ENCODE results near the gene SORCS2.

The SORCS2 gene

DNA sequence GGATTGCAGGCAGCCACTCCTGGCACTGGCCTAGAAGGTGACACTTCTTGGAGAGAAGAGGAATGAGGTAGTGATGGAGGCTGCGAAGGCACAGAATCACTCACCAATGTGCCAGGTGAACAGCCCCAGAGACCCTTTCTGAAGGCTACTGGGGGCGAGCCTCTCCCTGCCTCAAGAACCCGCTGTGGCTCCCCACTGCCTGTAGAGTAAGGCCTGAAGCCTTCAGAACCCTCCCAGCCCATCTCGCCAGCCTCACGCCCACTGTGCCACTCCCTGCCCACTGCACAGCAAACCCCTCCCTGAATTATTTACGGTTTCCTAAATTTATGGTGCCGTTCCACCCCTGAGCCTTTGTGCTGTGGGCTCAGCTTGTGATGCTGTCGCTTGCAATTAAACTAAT is 24.2 kb upstream of the SORCS2 start:
- H3K9ac ChIP-seq (ENCODE audit: low read length), result no peak overlapping the region
- no peak overlapping the region for H2BK15ac ChIP-seq (ENCODE audit: low read depth, poor library complexity, severe bottlenecking)
- H2AK5ac ChIP-seq (ENCODE audit: low read length, severe bottlenecking), result no peak overlapping the region
- no peak overlapping the region for H2BK12ac ChIP-seq (ENCODE audit: low read length in 2 of 2)
- DNase-seq, result no peak
- no peaks in the 10 kb centered on the region for H3K79me1 ChIP-seq (replicated peaks; ENCODE audit: low read length, poor library complexity, severe bottlenecking)
- no peak overlapping the region for H3K23ac ChIP-seq (ENCODE audit: low read length in 2 of 2)
- H3K4me3 ChIP-seq (ENCODE audit: insufficient read depth in 1 of 2, low read depth in 1 of 2, low read length in 2 of 2), result no peak overlapping the region
- H2BK5ac ChIP-seq (ENCODE audit: low read depth, low read length, poor library complexity, severe bottlenecking), result no peak overlapping the region
- no peak overlapping the region for H3K27ac ChIP-seq (ENCODE audit: low read length, poor library complexity, severe bottlenecking)
- no peaks in the 10 kb centered on the region for H3K36me3 ChIP-seq (ENCODE audit: control insufficient read depth in 1 of 2, insufficient read depth in 2 of 2, low read depth in 1 of 2, low read length in 2 of 2)
- no peak overlapping the region for H2BK120ac ChIP-seq (ENCODE audit: low read depth, low read length)
- no peak overlapping the region for H4K91ac ChIP-seq (ENCODE audit: low read length)
- no peak overlapping the region for H4K8ac ChIP-seq (ENCODE audit: low read length)
- no peaks in the 10 kb centered on the region for H3K9me3 ChIP-seq (ENCODE audit: control insufficient read depth, low read length)
- 88% methylated on average over 8 of the region's 8 CpGs for WGBS
- peaks cover 37 to 48% of the 10 kb centered on the region in 2 experiments for H3K27me3 ChIP-seq (ENCODE audit: control insufficient read depth in 1 of 2, insufficient read depth in 1 of 2, low read length in 2 of 2)
- H3K4ac ChIP-seq (ENCODE audit: low read depth in 1 of 2, low read length in 2 of 2), result no peak overlapping the region
- H3K4me1 ChIP-seq (ENCODE audit: control insufficient read depth, insufficient read depth, low read depth, low read length), result no peaks in the 10 kb centered on the region
- H3K18ac ChIP-seq (ENCODE audit: low read depth in 1 of 2, low read length in 2 of 2), result no peak overlapping the region
- no peak overlapping the region for H2AFZ ChIP-seq (ENCODE audit: low read depth, low read length)
- no peak overlapping the region for H3K14ac ChIP-seq (ENCODE audit: low read length in 2 of 2)
- H3K4me2 ChIP-seq (ENCODE audit: low read length, poor library complexity, severe bottlenecking), result no peak overlapping the region

DNA sequence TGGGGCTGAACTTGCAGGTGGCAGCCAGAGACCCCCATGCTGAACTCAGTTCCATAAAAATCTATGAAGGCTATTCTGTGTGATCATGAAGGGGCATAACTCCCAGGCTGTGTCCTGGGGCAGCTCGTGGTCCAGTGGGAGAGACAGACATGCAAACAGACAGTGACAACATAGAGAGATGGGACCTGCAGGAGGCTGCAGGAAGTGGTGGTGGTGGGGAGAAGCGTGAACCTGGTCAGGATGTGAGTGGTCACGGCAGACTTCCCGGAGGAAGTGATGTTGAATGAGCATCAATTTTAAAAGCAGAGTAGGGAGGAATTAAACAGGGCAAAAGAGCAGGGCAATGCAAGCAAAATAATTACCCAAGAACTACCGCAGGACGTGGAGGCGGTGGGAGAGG is 23.2 kb upstream of the SORCS2 start:
- Histone ChIP-seq H2BK120ac (ENCODE audit: low read depth, low read length) (no peak overlapping the region), H3K9me3 (ENCODE audit: control insufficient read depth, low read length) (no peaks in the 10 kb centered on the region), H3K4me3 (ENCODE audit: insufficient read depth in 1 of 2, low read depth in 1 of 2, low read length in 2 of 2) (no peak overlapping the region), H3K36me3 (ENCODE audit: control insufficient read depth in 1 of 2, insufficient read depth in 2 of 2, low read depth in 1 of 2, low read length in 2 of 2) (no peaks in the 10 kb centered on the region), H3K9ac (ENCODE audit: low read length) (no peak overlapping the region), H3K27me3 (ENCODE audit: control insufficient read depth in 1 of 2, insufficient read depth in 1 of 2, low read length in 2 of 2) (peaks cover 34 to 49% of the 10 kb centered on the region in 2 experiments), H3K4ac (ENCODE audit: low read depth in 1 of 2, low read length in 2 of 2) (no peak overlapping the region), H4K8ac (ENCODE audit: low read length) (no peak overlapping the region), H3K4me1 (ENCODE audit: control insufficient read depth, insufficient read depth, low read depth, low read length) (no peaks in the 10 kb centered on the region), H3K27ac (ENCODE audit: low read length, poor library complexity, severe bottlenecking) (no peak overlapping the region), H2BK15ac (ENCODE audit: low read depth, poor library complexity, severe bottlenecking) (no peak overlapping the region), H3K18ac (ENCODE audit: low read depth in 1 of 2, low read length in 2 of 2) (no peak overlapping the region), H2BK5ac (ENCODE audit: low read depth, low read length, poor library complexity, severe bottlenecking) (no peak overlapping the region), H3K79me1 (replicated peaks; ENCODE audit: low read length, poor library complexity, severe bottlenecking) (no peaks in the 10 kb centered on the region), H2AFZ (ENCODE audit: low read depth, low read length) (no peak overlapping the region), H3K23ac (ENCODE audit: low read length in 2 of 2) (no peak overlapping the region), H2BK12ac (ENCODE audit: low read length in 2 of 2) (no peak overlapping the region), H4K91ac (ENCODE audit: low read length) (no peak overlapping the region), H3K14ac (ENCODE audit: low read length in 2 of 2) (no peak overlapping the region), H3K4me2 (ENCODE audit: low read length, poor library complexity, severe bottlenecking) (no peak overlapping the region), H2AK5ac (ENCODE audit: low read length, severe bottlenecking) (no peak overlapping the region)
- 89% methylated on average over 7 of the region's 7 CpGs for WGBS
- no peak for DNase-seq

DNA sequence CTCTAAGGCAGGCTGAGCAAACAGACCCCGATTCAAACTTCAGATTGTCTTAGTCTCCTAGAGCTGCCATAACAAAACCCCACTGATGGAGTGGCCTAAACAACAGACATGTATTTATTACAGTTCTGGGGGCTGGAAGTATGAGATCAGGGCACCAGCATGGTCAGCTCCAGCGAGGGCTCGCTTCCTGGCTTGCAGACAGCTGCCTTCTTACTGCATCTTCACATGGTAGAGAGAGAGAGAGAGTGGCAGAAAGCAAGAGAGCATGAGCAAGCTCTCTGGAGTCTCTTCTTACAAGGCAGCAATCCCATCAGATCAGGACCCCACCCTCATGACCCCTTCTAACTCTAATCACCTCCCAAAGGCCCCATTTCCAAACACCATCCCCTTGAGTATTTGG is 22.3 kb upstream of the SORCS2 start:
- Histone ChIP-seq H3K4me2 (ENCODE audit: low read length, poor library complexity, severe bottlenecking) (no peak overlapping the region), H3K4me1 (ENCODE audit: control insufficient read depth, insufficient read depth, low read depth, low read length) (no peaks in the 10 kb centered on the region), H3K14ac (ENCODE audit: low read length in 2 of 2) (no peak overlapping the region), H4K8ac (ENCODE audit: low read length) (no peak overlapping the region), H4K91ac (ENCODE audit: low read length) (no peak overlapping the region), H2AK5ac (ENCODE audit: low read length, severe bottlenecking) (no peak overlapping the region), H3K9me3 (ENCODE audit: control insufficient read depth, low read length) (no peaks in the 10 kb centered on the region), H3K27ac (ENCODE audit: low read length, poor library complexity, severe bottlenecking) (no peak overlapping the region), H2BK15ac (ENCODE audit: low read depth, poor library complexity, severe bottlenecking) (no peak overlapping the region), H3K9ac (ENCODE audit: low read length) (no peak overlapping the region), H3K27me3 (ENCODE audit: control insufficient read depth in 1 of 2, insufficient read depth in 1 of 2, low read length in 2 of 2) (peaks cover 28 to 51% of the 10 kb centered on the region in 2 experiments), H2AFZ (ENCODE audit: low read depth, low read length) (no peak overlapping the region), H2BK12ac (ENCODE audit: low read length in 2 of 2) (no peak overlapping the region), H3K18ac (ENCODE audit: low read depth in 1 of 2, low read length in 2 of 2) (no peak overlapping the region), H3K4ac (ENCODE audit: low read depth in 1 of 2, low read length in 2 of 2) (no peak overlapping the region), H3K36me3 (ENCODE audit: control insufficient read depth in 1 of 2, insufficient read depth in 2 of 2, low read depth in 1 of 2, low read length in 2 of 2) (no peaks in the 10 kb centered on the region), H3K23ac (ENCODE audit: low read length in 2 of 2) (no peak overlapping the region), H2BK120ac (ENCODE audit: low read depth, low read length) (no peak overlapping the region), H3K4me3 (ENCODE audit: insufficient read depth in 1 of 2, low read depth in 1 of 2, low read length in 2 of 2) (no peak overlapping the region), H3K79me1 (replicated peaks; ENCODE audit: low read length, poor library complexity, severe bottlenecking) (no peaks in the 10 kb centered on the region), H2BK5ac (ENCODE audit: low read depth, low read length, poor library complexity, severe bottlenecking) (no peak overlapping the region)
- no peak for DNase-seq
- 92% methylated on average over 1 of the region's 3 CpGs for WGBS

DNA sequence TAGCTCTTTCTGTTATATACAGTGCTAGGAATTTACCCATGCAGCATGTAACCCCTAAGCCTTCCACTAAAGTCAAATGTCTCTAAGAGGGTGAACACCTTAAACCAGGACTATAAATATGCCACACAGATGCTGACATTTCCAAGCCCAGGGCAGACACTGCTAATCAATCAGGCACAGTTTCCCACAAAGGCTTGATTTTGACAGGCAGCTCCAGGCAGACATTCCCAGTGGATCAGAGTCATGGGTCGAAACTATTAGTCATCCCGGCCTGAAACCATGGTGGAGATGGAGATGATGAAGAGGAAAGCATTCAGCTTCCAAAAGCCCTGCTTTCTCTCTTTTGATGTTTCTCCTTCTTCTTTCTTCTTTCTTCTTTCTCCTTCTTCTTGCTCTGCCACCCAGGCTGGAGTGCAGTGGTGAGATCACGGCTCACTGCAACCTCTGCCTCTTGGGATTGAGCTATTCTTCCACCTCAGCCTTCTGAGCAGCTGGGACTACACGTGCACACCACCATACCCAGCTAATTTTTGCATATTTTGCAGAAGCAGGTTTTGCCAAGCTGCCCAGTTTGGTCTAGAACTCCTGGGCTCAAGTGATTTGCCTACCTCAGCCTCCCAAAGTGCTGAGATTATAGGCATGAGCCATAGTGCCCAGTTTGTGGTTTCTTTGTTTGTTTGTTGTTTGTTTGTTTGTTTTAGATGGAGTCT is 21.0 kb upstream of the SORCS2 start:
- no peak overlapping the region for H3K4ac ChIP-seq (ENCODE audit: low read depth in 1 of 2, low read length in 2 of 2)
- H3K14ac ChIP-seq (ENCODE audit: low read length in 2 of 2), result no peak overlapping the region
- no peak overlapping the region for H3K4me2 ChIP-seq (ENCODE audit: low read length, poor library complexity, severe bottlenecking)
- no peak overlapping the region for H3K18ac ChIP-seq (ENCODE audit: low read depth in 1 of 2, low read length in 2 of 2)
- no peak overlapping the region for H4K91ac ChIP-seq (ENCODE audit: low read length)
- no peak overlapping the region for H3K4me3 ChIP-seq (ENCODE audit: insufficient read depth in 1 of 2, low read depth in 1 of 2, low read length in 2 of 2)
- no peaks in the 10 kb centered on the region for H3K36me3 ChIP-seq (ENCODE audit: control insufficient read depth in 1 of 2, insufficient read depth in 2 of 2, low read depth in 1 of 2, low read length in 2 of 2)
- no peak overlapping the region for H2BK12ac ChIP-seq (ENCODE audit: low read length in 2 of 2)
- no peak overlapping the region for H2AK5ac ChIP-seq (ENCODE audit: low read length, severe bottlenecking)
- H3K27me3 ChIP-seq (ENCODE audit: control insufficient read depth in 1 of 2, insufficient read depth in 1 of 2, low read length in 2 of 2), result peaks cover 28 to 51% of the 10 kb centered on the region in 2 experiments
- H3K9ac ChIP-seq (ENCODE audit: low read length), result no peak overlapping the region
- no peaks in the 10 kb centered on the region for H3K9me3 ChIP-seq (ENCODE audit: control insufficient read depth, low read length)
- no peaks in the 10 kb centered on the region for H3K79me1 ChIP-seq (replicated peaks; ENCODE audit: low read length, poor library complexity, severe bottlenecking)
- no peak overlapping the region for H2AFZ ChIP-seq (ENCODE audit: low read depth, low read length)
- no peak overlapping the region for H2BK5ac ChIP-seq (ENCODE audit: low read depth, low read length, poor library complexity, severe bottlenecking)
- no peak overlapping the region for H2BK120ac ChIP-seq (ENCODE audit: low read depth, low read length)
- H4K8ac ChIP-seq (ENCODE audit: low read length), result no peak overlapping the region
- no peak overlapping the region for H2BK15ac ChIP-seq (ENCODE audit: low read depth, poor library complexity, severe bottlenecking)
- DNase-seq, result no peak
- H3K4me1 ChIP-seq (ENCODE audit: control insufficient read depth, insufficient read depth, low read depth, low read length), result no peaks in the 10 kb centered on the region
- no peak overlapping the region for H3K23ac ChIP-seq (ENCODE audit: low read length in 2 of 2)
- WGBS, result 63% methylated on average over 4 of the region's 4 CpGs
- H3K27ac ChIP-seq (ENCODE audit: low read length, poor library complexity, severe bottlenecking), result no peak overlapping the region

Data from mesenchymal stem cell (in vitro differentiated cells and primary cell).